Measurements from ENCODE around the gene SMOC2. TPM values are rescaled to one million over a fixed set of nuclear protein-coding genes. Genes with fewer than 3 reads are reported as not detected.

The SMOC2 gene
- total RNA-seq, 4 donors from 2014 or later = 5.8 to 14.5 (median 9.0) TPM

- intact Hi-C loops (cut with DNase I; ENCODE audit: low total_unique reads) (no loop called here), in situ Hi-C loops (cut with MboI; ENCODE audit: low pct_ligation_motif_present in 1 of 4, low pct_unique_long_range_greater_than_20kb in 1 of 4, low sequenced_read_pairs in 3 of 4) (no loop called here)
- Histone ChIP-seq H3K4me3 (peak overlapping the region; percentile 46 to 59 (median 56)), H3K27me3 (peaks cover 54% of the 10 kb centered on the region), H3K4me1 (peaks cover 0 to 24% (median 21%) of the 10 kb centered on the region in 4 donors), H3K9me3 (no peaks in the 10 kb centered on the region), H3K27ac (peak overlapping the region; percentile 23 to 69 (median 58)), H3K36me3 (no peaks in the 10 kb centered on the region)
- no peak for TF ChIP-seq POLR2A (IDR thresholded peaks at IDR 0.05)
- no peak for TF ChIP-seq CTCF (IDR thresholded peaks at IDR 0.05)
- no peak for TF ChIP-seq EP300 (IDR thresholded peaks at IDR 0.05; ENCODE audit: low read depth)
- no peak for TF ChIP-seq POLR2AphosphoS5 (IDR thresholded peaks at IDR 0.05)
- DNase-seq = no peak
- 11% methylated on average over 57 of the region's 87 CpGs; no CpG with 5 or more reads in 1 of the 2 donors for whole genome bisulfite sequencing, 2 donors (ENCODE audit: low coverage in 1 of 2)
These were observed 729 bp downstream of the SMOC2 start for GRCh38 chr6:168441434-168442391.

GRCh38 chr6:168442646-168443045, 1.7 kb downstream of the SMOC2 start:
- 23 to 26% methylated on average over 4 to 5 of the region's 5 CpGs for WGBS, 2 donors (ENCODE audit: low coverage in 1 of 2)
- H3K27ac ChIP-seq = no peak overlapping the region
- in situ Hi-C loops (cut with MboI; ENCODE audit: low pct_ligation_motif_present in 1 of 4, low pct_unique_long_range_greater_than_20kb in 1 of 4, low sequenced_read_pairs in 3 of 4) = no loop called here
- TF ChIP-seq POLR2A (IDR thresholded peaks at IDR 0.05) (no peak), EP300 (IDR thresholded peaks at IDR 0.05; ENCODE audit: low read depth) (no peak), CTCF (IDR thresholded peaks at IDR 0.05) (no peak), POLR2AphosphoS5 (IDR thresholded peaks at IDR 0.05) (no peak)
- no peaks in the 10 kb centered on the region for H3K36me3 ChIP-seq
- intact Hi-C loops (cut with DNase I; ENCODE audit: low total_unique reads) = no loop called here
- DNase-seq = no peak
- H3K27me3 ChIP-seq = peaks cover 54% of the 10 kb centered on the region
- peaks cover 0 to 24% (median 21%) of the 10 kb centered on the region in 4 donors for H3K4me1 ChIP-seq
- H3K9me3 ChIP-seq = no peaks in the 10 kb centered on the region
- peak overlapping the region in 1 of 4 donors; percentile 59 for H3K4me3 ChIP-seq

GRCh38 chr6:168447282-168447681, 6.3 kb downstream of the SMOC2 start:
- H3K36me3 ChIP-seq = no peaks in the 10 kb centered on the region
- 43 to 55% methylated on average over 3 to 4 of the region's 4 CpGs for WGBS, 2 donors (ENCODE audit: low coverage in 1 of 2)
- no peak overlapping the region for H3K27ac ChIP-seq
- H3K9me3 ChIP-seq = no peaks in the 10 kb centered on the region
- peaks cover 22% of the 10 kb centered on the region for H3K27me3 ChIP-seq
- intact Hi-C loops (cut with DNase I; ENCODE audit: low total_unique reads) = no loop called here
- DNase-seq = no peak
- H3K4me3 ChIP-seq = no peak overlapping the region
- H3K4me1 ChIP-seq = peaks cover 0 to 12% (median 2%) of the 10 kb centered on the region in 4 donors
- in situ Hi-C loops (cut with MboI; ENCODE audit: low pct_ligation_motif_present in 1 of 4, low pct_unique_long_range_greater_than_20kb in 1 of 4, low sequenced_read_pairs in 3 of 4) = no loop called here
- TF ChIP-seq CTCF (IDR thresholded peaks at IDR 0.05) (no peak), POLR2AphosphoS5 (IDR thresholded peaks at IDR 0.05) (no peak), EP300 (IDR thresholded peaks at IDR 0.05; ENCODE audit: low read depth) (no peak), POLR2A (IDR thresholded peaks at IDR 0.05) (no peak)

- in situ Hi-C loops (cut with MboI; ENCODE audit: low pct_ligation_motif_present in 1 of 4, low pct_unique_long_range_greater_than_20kb in 1 of 4, low sequenced_read_pairs in 3 of 4) = no loop called here
- H3K27ac ChIP-seq = no peak overlapping the region
- WGBS, 2 donors (ENCODE audit: low coverage in 1 of 2) = 73 to 77% methylated on average over 3 of the region's 3 CpGs
- intact Hi-C loops (cut with DNase I; ENCODE audit: low total_unique reads) = no loop called here
- H3K9me3 ChIP-seq = no peaks in the 10 kb centered on the region
- H3K4me3 ChIP-seq = no peak overlapping the region
- H3K36me3 ChIP-seq = no peaks in the 10 kb centered on the region
- peaks cover 17% of the 10 kb centered on the region for H3K27me3 ChIP-seq
- DNase-seq = no peak
- H3K4me1 ChIP-seq = peaks cover 0 to 15% (median 5%) of the 10 kb centered on the region in 4 donors
- TF ChIP-seq POLR2A (IDR thresholded peaks at IDR 0.05) (no peak), CTCF (IDR thresholded peaks at IDR 0.05) (no peak), EP300 (IDR thresholded peaks at IDR 0.05; ENCODE audit: low read depth) (no peak), POLR2AphosphoS5 (IDR thresholded peaks at IDR 0.05) (no peak)
These were observed 6.7 kb downstream of the SMOC2 start for GRCh38 chr6:168447700-168448099.
